Tibial artery (tissue), 4 donors: Measurements from ENCODE around the gene LRPAP1.
"Not testable (repeated sequence)": the region's sequence is repeated elsewhere in the genome, so short reads cannot be mapped to it uniquely, and the experiment has no call there.

ENCODE experiments used
- DNase-seq, 2 donors: peaks; one replicate each; pipeline ENCODE4 v3.0.0-alpha.2; 2019
- H3K27ac ChIP-seq, 2 donors: fragments of 200-600 bp; sonication (generic) in 1 of 2; 1 replicate in 1 of 2; 2 replicates in 1 of 2; pipeline ENCODE4 v1.5.1; 2018 to 2019; ENCODE audit warnings: mild to moderate bottlenecking in 1 of 2
- H3K27me3 ChIP-seq, 2 donors: fragments of 200-600 bp; sonication (generic) in 1 of 2; one replicate each; pipeline versions ENCODE4 v1.5.1 to v1.6.0; 2016 to 2019
- H3K36me3 ChIP-seq, 3 donors: fragments of 200-600 bp; sonication (generic) in 2 of 3; one replicate each; pipeline ENCODE4 v1.5.1; 2016 to 2019; ENCODE audit warnings: mild to moderate bottlenecking in 2 of 3
- H3K4me1 ChIP-seq, 4 donors: fragments of 200-600 bp; sonication (generic) in 2 of 4; 1 replicate in 3 of 4; 2 replicates in 1 of 4; pipeline ENCODE4 v1.5.1; 2016 to 2019
- H3K4me3 ChIP-seq, 2 donors: fragments of 200-600 bp; sonication (generic) in 1 of 2; 1 replicate in 1 of 2; 2 replicates in 1 of 2; pipeline ENCODE4 v1.5.1; 2018 to 2019; ENCODE audit warnings: mild to moderate bottlenecking in 2 of 2
- H3K9me3 ChIP-seq, 3 donors: fragments of 200-600 bp; sonication (generic) in 1 of 3; one replicate each; pipeline ENCODE4 v1.5.1; 2016 to 2019
- intact Hi-C: fragments of 100-400 bp; cut with DNase I; formaldehyde crosslinking; loops from one replicate; pipeline ENCODE4 v1.15.0; 2023; ENCODE audit warnings: low total_unique reads
- TF ChIP-seq, protein P1 (sequence below), 2 experiments: fragments of 200-600 bp in 1 of 2; fragments of 450-650 bp in 1 of 2; IDR thresholded peaks; one replicate each; pipeline ENCODE4 v1.5.1; 2017 to 2019; ENCODE audit warnings: antibody characterized with exemption in 2 of 2, mild to moderate bottlenecking in 1 of 2, moderate library complexity in 1 of 2

Gene LRPAP1

DNA sequence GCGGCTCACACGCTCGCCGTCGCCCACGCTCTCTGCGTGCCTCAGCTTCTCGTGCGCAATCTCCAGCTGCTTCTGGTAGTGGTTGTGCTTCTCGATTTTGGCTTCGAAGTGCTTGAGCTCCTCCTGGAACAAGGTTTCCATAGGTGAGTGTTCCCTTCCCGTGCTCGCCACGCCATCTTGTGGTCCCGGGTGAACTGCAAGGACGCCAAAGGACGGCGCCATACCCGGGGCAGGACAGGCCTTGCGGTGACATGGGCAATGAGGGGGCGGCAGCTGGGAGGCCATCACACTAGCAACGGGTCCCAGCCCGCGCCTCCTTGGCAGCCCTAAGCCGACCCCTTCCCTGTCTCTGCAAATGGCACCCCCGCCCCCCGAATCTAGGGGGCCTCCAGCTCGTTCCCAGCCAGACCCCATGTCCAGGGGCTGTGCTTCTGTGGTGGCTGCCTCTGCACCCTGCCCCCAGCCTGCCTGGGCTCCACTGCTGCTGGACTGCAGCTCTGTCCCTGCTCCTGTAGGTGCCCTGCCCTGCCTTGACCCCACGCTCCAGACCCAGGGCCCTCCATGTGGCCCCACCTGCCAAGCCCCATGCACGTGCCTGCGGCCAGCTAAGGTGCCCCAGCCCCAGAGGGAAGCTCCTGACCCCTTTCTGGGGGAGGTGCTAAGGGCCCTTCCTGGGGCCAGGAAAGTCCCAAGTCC lies 17.3 kb downstream of the LRPAP1 start:
- H3K9me3 ChIP-seq = no peaks in the 10 kb centered on the region
- DNase-seq = no peak
- intact Hi-C loops = no loop called here
- no peak overlapping the region for H3K4me3 ChIP-seq
- peaks cover 72 to 100% (median 100%) of the 10 kb centered on the region in 3 donors for H3K36me3 ChIP-seq
- TF ChIP-seq, protein P1, sequence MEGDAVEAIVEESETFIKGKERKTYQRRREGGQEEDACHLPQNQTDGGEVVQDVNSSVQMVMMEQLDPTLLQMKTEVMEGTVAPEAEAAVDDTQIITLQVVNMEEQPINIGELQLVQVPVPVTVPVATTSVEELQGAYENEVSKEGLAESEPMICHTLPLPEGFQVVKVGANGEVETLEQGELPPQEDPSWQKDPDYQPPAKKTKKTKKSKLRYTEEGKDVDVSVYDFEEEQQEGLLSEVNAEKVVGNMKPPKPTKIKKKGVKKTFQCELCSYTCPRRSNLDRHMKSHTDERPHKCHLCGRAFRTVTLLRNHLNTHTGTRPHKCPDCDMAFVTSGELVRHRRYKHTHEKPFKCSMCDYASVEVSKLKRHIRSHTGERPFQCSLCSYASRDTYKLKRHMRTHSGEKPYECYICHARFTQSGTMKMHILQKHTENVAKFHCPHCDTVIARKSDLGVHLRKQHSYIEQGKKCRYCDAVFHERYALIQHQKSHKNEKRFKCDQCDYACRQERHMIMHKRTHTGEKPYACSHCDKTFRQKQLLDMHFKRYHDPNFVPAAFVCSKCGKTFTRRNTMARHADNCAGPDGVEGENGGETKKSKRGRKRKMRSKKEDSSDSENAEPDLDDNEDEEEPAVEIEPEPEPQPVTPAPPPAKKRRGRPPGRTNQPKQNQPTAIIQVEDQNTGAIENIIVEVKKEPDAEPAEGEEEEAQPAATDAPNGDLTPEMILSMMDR (IDR thresholded peaks at IDR 0.05) = no peak
- H3K4me1 ChIP-seq = no peaks in the 10 kb centered on the region
- H3K27ac ChIP-seq = no peak overlapping the region
- H3K27me3 ChIP-seq = no peaks in the 10 kb centered on the region

- intact Hi-C loops = no loop called here
- no peak overlapping the region for H3K27ac ChIP-seq
- H3K36me3 ChIP-seq = peaks cover 66 to 99% (median 99%) of the 10 kb centered on the region in 3 donors
- no peaks in the 10 kb centered on the region for H3K9me3 ChIP-seq
- no peak overlapping the region for H3K4me3 ChIP-seq
- TF ChIP-seq, protein P1 (IDR thresholded peaks at IDR 0.05) = no peak
- no peak for DNase-seq
- no peaks in the 10 kb centered on the region for H3K27me3 ChIP-seq
- H3K4me1 ChIP-seq = no peaks in the 10 kb centered on the region
Observed at GRCh38 chr4:3514221-3514780, 17.9 kb downstream of the LRPAP1 start.

- TF ChIP-seq, protein P1 (IDR thresholded peaks at IDR 0.05) = no peak
- no peak for DNase-seq
- Histone ChIP-seq H3K36me3 (peaks cover 63 to 97% (median 96%) of the 10 kb centered on the region in 3 donors), H3K4me3 (no peak overlapping the region), H3K27ac (no peak overlapping the region), H3K27me3 (no peaks in the 10 kb centered on the region), H3K9me3 (no peaks in the 10 kb centered on the region), H3K4me1 (no peaks in the 10 kb centered on the region)
- intact Hi-C loops = no loop called here
Observed at GRCh38 chr4:3513807-3514206, 18.4 kb downstream of the LRPAP1 start.

- no peak for DNase-seq
- Histone ChIP-seq H3K4me3 (no peak overlapping the region), H3K36me3 (peaks cover 63 to 97% (median 96%) of the 10 kb centered on the region in 3 donors), H3K27me3 (no peaks in the 10 kb centered on the region), H3K4me1 (no peaks in the 10 kb centered on the region), H3K9me3 (no peaks in the 10 kb centered on the region), H3K27ac (peak overlapping the region in 1 of 2 donors; percentile 29)
- TF ChIP-seq, protein P1 (IDR thresholded peaks at IDR 0.05) = no peak
- intact Hi-C loops = no loop called here
Observed at GRCh38 chr4:3512719-3513118, 19.5 kb downstream of the LRPAP1 start.

GRCh38 chr4:3512279-3512678 lies 19.9 kb downstream of the LRPAP1 start:
- intact Hi-C loops = no loop called here
- DNase-seq = peak in 1 of 2 donors; percentile 82
- no peaks in the 10 kb centered on the region for H3K9me3 ChIP-seq
- H3K4me1 ChIP-seq = no peaks in the 10 kb centered on the region
- H3K27ac ChIP-seq = peak overlapping the region in 1 of 2 donors; percentile 40
- no peak overlapping the region for H3K4me3 ChIP-seq
- peaks cover 59 to 97% (median 93%) of the 10 kb centered on the region in 3 donors for H3K36me3 ChIP-seq
- H3K27me3 ChIP-seq = no peaks in the 10 kb centered on the region
- TF ChIP-seq, protein P1 (IDR thresholded peaks at IDR 0.05) = no peak

DNA sequence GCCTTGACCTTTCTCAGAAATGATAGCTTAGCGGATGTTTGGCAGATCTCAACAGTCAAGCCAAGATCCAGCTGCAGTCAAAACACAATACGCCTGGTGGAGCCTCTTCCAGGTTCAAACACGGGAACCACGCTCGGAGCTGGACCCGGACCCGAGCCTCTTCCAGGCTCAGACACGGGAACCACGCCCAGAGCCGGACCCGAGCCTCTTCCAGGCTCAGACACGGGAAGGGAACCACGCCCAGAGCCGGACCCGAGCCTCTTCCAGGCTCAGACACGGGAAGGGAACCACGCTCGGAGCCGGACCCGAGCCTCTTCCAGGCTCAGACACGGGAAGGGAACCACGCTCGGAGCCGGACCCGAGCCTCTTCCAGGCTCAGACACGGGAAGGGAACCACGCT lies 20.6 kb downstream of the LRPAP1 start:
- H3K9me3 ChIP-seq, H3K4me3 ChIP-seq, DNase-seq, H3K27me3 ChIP-seq, H3K4me1 ChIP-seq, intact Hi-C loops: not testable (repeated sequence)
- peak overlapping the region in 1 of 2 donors; percentile 40 for H3K27ac ChIP-seq
- H3K36me3 ChIP-seq = peaks cover 59 to 97% (median 86%) of the 10 kb centered on the region in 3 donors
